ENCODE results near the gene DISC1. TPM values are rescaled to one million over a fixed set of nuclear protein-coding genes. Genes with fewer than 3 reads are reported as not detected.

DISC1 gene
- total and polyA plus RNA-seq, 2 of the 13 experiments (the other 11 are each of a cell fraction or from before 2014, with no cell fraction given) = 4.2 to 4.6 TPM

DNA sequence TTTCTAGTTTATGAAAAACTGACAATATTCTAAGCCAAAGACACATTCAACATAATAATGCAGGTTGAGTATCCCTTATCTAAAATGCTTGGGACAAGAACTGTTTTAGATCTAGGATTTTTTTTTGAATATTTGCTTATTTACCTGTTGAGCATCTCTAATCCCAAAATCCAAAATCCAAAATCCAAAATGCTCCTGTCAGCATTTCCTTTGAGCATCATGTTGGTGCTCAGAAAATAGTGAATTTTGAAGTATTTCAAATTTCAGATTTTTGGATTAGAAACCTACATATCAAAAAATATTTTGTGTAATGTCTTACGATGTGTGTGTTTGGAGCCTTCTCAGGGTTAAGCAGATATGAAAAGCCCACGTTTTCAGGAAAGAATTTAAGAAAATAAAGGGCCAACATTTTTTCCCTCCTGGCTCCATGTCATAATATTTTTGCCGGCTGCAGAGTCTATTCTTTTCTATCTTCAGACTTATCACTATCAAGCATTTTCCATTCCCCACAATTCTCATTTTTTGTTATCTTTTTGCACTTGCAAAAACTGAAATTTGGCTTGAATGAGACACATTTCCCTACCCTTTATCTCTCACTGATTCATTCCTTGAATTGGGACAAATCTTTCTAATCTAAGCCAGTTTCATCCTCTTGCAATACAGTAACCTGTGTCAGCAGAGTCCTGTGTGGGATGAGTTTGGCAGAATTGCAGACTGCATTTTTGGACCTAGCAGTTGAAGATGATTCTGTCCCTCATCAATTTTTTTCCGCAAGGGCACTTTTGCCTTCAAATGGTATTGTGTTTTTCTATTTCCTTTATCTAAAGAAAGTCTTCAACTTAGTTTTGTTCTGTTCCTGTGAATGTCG, 233.9 kb downstream of the DISC1 start:
- in situ Hi-C loops (cut with HindIII; ENCODE audit: extremely low pct_ligation_motif_present, low pct_unique_long_range_greater_than_20kb) = loop anchor here (25.0 kb wide), 2 partner anchors 1102 to 1377 kb away; partner anchors contain the start of gene NTPCR
- intact Hi-C loops (cut with micrococcal nuclease; ENCODE audit: unreplicated experiment) = loop anchor here (10.0 kb wide), 2 partner anchors 124 to 774 kb away; partner anchors contain the start of gene SIPA1L2
- H3K4me2 ChIP-seq (ENCODE audit: low read depth, low read length) = no peak overlapping the region

More for the DNA sequence above, 233.9 kb downstream of the DISC1 start:
- Histone ChIP-seq H3K4me3 (replicated peaks in 1 of 3; ENCODE audit: insufficient read depth in 1 of 3, low read depth in 2 of 3, low read length in 3 of 3) (no peak overlapping the region), H3K79me2 (ENCODE audit: insufficient read depth, low read length) (no peaks in the 10 kb centered on the region), H3K4me1 (ENCODE audit: insufficient read depth, low read length) (no peaks in the 10 kb centered on the region), H4K20me1 (ENCODE audit: insufficient read depth, low read length) (no peaks in the 10 kb centered on the region), H3K27ac (ENCODE audit: extremely low read length, insufficient read depth, low read length) (no peak overlapping the region), H3K9ac (ENCODE audit: insufficient read depth, low read depth, low read length) (no peak overlapping the region), H3K36me3 (replicated peaks in 1 of 2; ENCODE audit: control insufficient read depth in 1 of 2, insufficient read depth in 2 of 2, low read length in 2 of 2) (no peaks in the 10 kb centered on the region; a peak in 1 of 5 replicates), H3K9me3 (ENCODE audit: low read length) (no peaks in the 10 kb centered on the region), H2AFZ (ENCODE audit: low read length) (no peak overlapping the region), H3K27me3 (ENCODE audit: control insufficient read depth in 1 of 2, insufficient read depth in 2 of 2, low read length in 2 of 2) (no peaks in the 10 kb centered on the region; a peak in 1 of 5 replicates)
- CTCF ChIA-PET (ENCODE audit: low intra/inter-chr PET ratio, low total read pairs) = no interaction called here
- DNase-seq (ENCODE audit: low spot score) (no peak), FAIRE-seq (no peak), ATAC-seq (no peak)
- POLR2A ChIA-PET = no interaction called here
- WGBS (ENCODE audit: low lambda C conversion rate) = 91% methylated on average over 5 of the region's 5 CpGs
- TF ChIP-seq, protein P1, sequence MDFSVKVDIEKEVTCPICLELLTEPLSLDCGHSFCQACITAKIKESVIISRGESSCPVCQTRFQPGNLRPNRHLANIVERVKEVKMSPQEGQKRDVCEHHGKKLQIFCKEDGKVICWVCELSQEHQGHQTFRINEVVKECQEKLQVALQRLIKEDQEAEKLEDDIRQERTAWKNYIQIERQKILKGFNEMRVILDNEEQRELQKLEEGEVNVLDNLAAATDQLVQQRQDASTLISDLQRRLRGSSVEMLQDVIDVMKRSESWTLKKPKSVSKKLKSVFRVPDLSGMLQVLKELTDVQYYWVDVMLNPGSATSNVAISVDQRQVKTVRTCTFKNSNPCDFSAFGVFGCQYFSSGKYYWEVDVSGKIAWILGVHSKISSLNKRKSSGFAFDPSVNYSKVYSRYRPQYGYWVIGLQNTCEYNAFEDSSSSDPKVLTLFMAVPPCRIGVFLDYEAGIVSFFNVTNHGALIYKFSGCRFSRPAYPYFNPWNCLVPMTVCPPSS (IDR thresholded peaks at IDR 0.05) = no peak
- TF ChIP-seq ZNF775 (CRISPR knock-in tag; IDR thresholded peaks at IDR 0.05; ENCODE audit: borderline replicate concordance) (no peak), MAFK (conservative IDR thresholded peaks at IDR 0.05 in 1 of 2, IDR thresholded peaks at IDR 0.05 in 1 of 2; ENCODE audit: low read length in 2 of 2) (peak; percentile 39 to 80), MAFF (IDR thresholded peaks at IDR 0.05; ENCODE audit: low read depth, low read length) (peak; percentile 54; the same call in 1 of the 2 replicates), ZNF747 (CRISPR knock-in tag; IDR thresholded peaks at IDR 0.05; ENCODE audit: borderline replicate concordance) (no peak), MZF1 (CRISPR knock-in tag; IDR thresholded peaks at IDR 0.05; ENCODE audit: borderline replicate concordance) (no peak), MED8 (CRISPR knock-in tag; IDR thresholded peaks at IDR 0.05; ENCODE audit: insufficient replicate concordance) (no peak), ZNF3 (CRISPR knock-in tag; IDR thresholded peaks at IDR 0.05) (no peak), HDAC6 (IDR thresholded peaks at IDR 0.05; ENCODE audit: low read depth, low read length) (no peak)
- TF ChIP-seq, protein P2, sequence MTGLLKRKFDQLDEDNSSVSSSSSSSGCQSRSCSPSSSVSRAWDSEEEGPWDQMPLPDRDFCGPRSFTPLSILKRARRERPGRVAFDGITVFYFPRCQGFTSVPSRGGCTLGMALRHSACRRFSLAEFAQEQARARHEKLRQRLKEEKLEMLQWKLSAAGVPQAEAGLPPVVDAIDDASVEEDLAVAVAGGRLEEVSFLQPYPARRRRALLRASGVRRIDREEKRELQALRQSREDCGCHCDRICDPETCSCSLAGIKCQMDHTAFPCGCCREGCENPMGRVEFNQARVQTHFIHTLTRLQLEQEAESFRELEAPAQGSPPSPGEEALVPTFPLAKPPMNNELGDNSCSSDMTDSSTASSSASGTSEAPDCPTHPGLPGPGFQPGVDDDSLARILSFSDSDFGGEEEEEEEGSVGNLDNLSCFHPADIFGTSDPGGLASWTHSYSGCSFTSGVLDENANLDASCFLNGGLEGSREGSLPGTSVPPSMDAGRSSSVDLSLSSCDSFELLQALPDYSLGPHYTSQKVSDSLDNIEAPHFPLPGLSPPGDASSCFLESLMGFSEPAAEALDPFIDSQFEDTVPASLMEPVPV (CRISPR knock-in tag; IDR thresholded peaks at IDR 0.05) = no peak
- no TSS peak for BruUV-seq (replicated peaks)
